Heart right ventricle (tissue), 16 donors: ENCODE results near the gene TMEM236. TPM values are rescaled to one million over a fixed set of nuclear protein-coding genes. Genes with fewer than 3 reads are reported as not detected.
A peak's percentile ranks its signal among the peaks of the same experiment; 100 is the strongest.

Experiments
- ATAC-seq, 8 donors: fragments of 200-7000 bp; cut with Tn5 transposase; one replicate each; pipeline ENCODE4 v1.9.1; 2020; ENCODE audit warnings: mild to moderate bottlenecking in 8 of 8, moderate library complexity in 8 of 8, moderate number of reproducible peaks in 1 of 8
- DNase-seq, 2 donors: peaks; one replicate each; pipeline ENCODE4 v3.0.0-alpha.2; 2020
- H3K27ac ChIP-seq, 10 donors: fragments of 200-600 bp; sonication (generic) in 2 of 10; one replicate each; pipeline versions ENCODE4 v1.5.0 to v1.8.0; 2020 to 2022; ENCODE audit warnings: mild to moderate bottlenecking in 3 of 10
- H3K27me3 ChIP-seq, 7 donors: fragments of 200-600 bp; one replicate each; pipeline ENCODE4 v1.8.0; 2021 to 2022; ENCODE audit warnings: mild to moderate bottlenecking in 2 of 7
- H3K36me3 ChIP-seq, 9 donors: fragments of 200-600 bp; sonication (generic) in 1 of 9; one replicate each; pipeline versions ENCODE4 v1.5.0 to v1.8.0; 2020 to 2022; ENCODE audit warnings: mild to moderate bottlenecking in 2 of 9
- H3K4me1 ChIP-seq, 9 donors: fragments of 200-600 bp; sonication (generic) in 1 of 9; one replicate each; pipeline versions ENCODE4 v1.5.0 to v1.8.0; 2020 to 2022; ENCODE audit warnings: mild to moderate bottlenecking in 4 of 9
- H3K4me3 ChIP-seq, 10 donors: fragments of 200-600 bp; sonication (generic) in 2 of 10; one replicate each; pipeline versions ENCODE4 v1.5.0 to v1.8.0; 2020 to 2022; ENCODE audit warnings: mild to moderate bottlenecking in 7 of 10, moderate library complexity in 2 of 10
- H3K9me3 ChIP-seq, 11 donors: fragments of 200-600 bp in 10 of 11; sonication (generic) in 2 of 11; one replicate each; pipeline versions ENCODE4 v1.5.0 to v1.8.0; 2013 to 2022; ENCODE audit warnings: mild to moderate bottlenecking in 2 of 11, control low read depth in 1 of 11, moderate library complexity in 1 of 11
- CTCF ChIP-seq, 9 donors: fragments of 200-600 bp; sonication (generic) in 2 of 9; IDR thresholded peaks; one replicate each; pipeline versions ENCODE4 v1.5.0 to v1.8.0; 2021 to 2022; ENCODE audit warnings: antibody characterized with exemption in 9 of 9, mild to moderate bottlenecking in 5 of 9, moderate library complexity in 1 of 9
- WGBS, 2 donors: extraction: QIAGEN DNeasy Blood & Tissue Kit; methylation state at CpG; one replicate each; pipeline ENCODE4 v1.1.7; 2013; ENCODE audit warnings: inconsistent platforms in 1 of 2; 5-methylcytosine and 5-hydroxymethylcytosine counted together
- intact Hi-C, 10 donors: fragments of 100-400 bp; cut with DNase I; formaldehyde crosslinking; loops; one replicate each; pipeline versions ENCODE4 v1.11.1 to v1.14.2; 2022
- polyA plus RNA-seq, 2 donors: library from polyadenylated mRNA; stranded (reverse); fragments of 200-250 nt; gene quantifications; one replicate each; pipeline ENCODE4 v1.2.3, GENCODE V29; 2013
- total RNA-seq, 10 donors: library from RNA; stranded (reverse); fragmentation: NEBNext Ultra II Directional in 3 of 10; extraction: Animal tissue kit (Norgen Biotek cat#: 25700) in 3 of 10; gene quantifications; one replicate each; pipeline versions ENCODE4 v1.2.1 to v1.2.4, GENCODE V29; 2021 to 2023
- donor health status: Arrhythmogenic right ventricular cardiomyopathy.
- donor health status: ischemic (EF 13 %, LVEDD 7.1; RV severe dilation, severe dysfunction).
- donor health status: healthy with polysubstance abuse.
- donor health status: DM: no; HTN: yes; CAD: no.
- donor health status: DM: no; HTN: no; CAD: no.
- donor health status: ischemic (EF 25% LVEDD 6.9; RV normal size, moderate dysfunction).
- donor health status: ischemic (EF 25% LVEDD 5.7; RV mildly dilated, moderate dysfunction).
- donor health status: healthy.
- donor health status: DM: yes; HTN: yes; CAD: no.
- donor health status: Ischemic cardiomyopathy.
- donor health status: ischemic (EF 35%, LVEDD 5.7; RV mildly dilated, moderate dysfunction).
- donor health status: nonischemic (EF 11% LVEDD 7.7; RV severe dilation, severe dysfunction).
- donor health status: DM: yes; HTN: yes; CAD: no.
- donor health status: PGD.
- donor health status: ischemic (EF 29% LVEDD 5.4; RV normal size, mild dysfunction).
- donor health status: nonischemic (EF 23%, LVEDD 6.1; RV moderate dilation, normal function).

TMEM236 gene
- total and polyA plus RNA-seq, 12 donors: 0.08 to 2.5 (median 0.34) TPM; not detected in 1

DNA sequence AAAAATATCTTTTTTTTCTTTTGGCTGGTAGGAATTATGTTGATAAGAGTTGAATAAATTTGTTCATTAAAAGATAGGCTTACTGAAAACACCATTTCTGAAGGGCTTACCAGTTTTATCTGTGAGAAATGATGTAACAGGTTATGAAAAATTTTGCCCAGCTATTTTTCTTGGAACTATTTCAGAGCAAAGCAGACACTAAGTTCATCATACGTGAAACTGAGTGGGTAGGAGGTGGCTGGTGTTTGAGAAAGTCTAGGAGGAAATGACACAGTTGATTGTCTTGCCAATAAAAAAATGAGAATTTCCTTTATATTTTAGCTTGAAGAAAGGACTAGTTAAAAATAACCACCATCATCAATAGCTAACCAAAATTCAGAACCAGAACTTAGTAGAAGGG lies 51.0 kb downstream of the TMEM236 start:
- Histone ChIP-seq H3K27me3 (no peaks in the 10 kb centered on the region), H3K9me3 (peaks cover 0 to 11% (median 0%) of the 10 kb centered on the region in 11 donors), H3K36me3 (no peaks in the 10 kb centered on the region), H3K27ac (no peak overlapping the region), H3K4me1 (peaks cover 0 to 12% (median 0%) of the 10 kb centered on the region in 9 donors), H3K4me3 (no peak overlapping the region)
- ATAC-seq (no peak), DNase-seq (no peak)
- TF ChIP-seq CTCF (IDR thresholded peaks at IDR 0.05): no peak
- intact Hi-C loops: no loop called here
- 21 to 33% methylated on average over 1 of the region's 1 CpG for WGBS, 2 donors

DNA sequence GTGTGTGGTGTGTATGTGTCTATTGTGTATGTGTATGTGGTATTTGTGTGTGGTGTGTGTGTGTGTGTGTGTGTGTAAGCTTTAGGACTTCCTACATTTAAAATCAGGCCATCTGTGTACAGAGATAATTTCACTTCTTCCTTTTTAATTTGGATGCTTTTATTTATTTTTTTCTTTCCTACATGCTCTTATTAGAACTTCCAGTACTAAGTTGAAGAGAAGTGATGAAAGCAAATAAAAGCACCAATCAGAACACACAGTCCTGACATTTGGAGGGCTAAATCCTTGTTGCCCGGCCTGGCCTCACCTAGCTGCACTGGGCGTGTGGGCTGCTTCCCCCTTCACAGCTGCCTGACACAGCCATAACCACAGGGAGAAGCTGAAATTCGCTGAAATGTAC lies 53.3 kb downstream of the TMEM236 start:
- H3K4me3 ChIP-seq: no peak overlapping the region
- peaks cover 0 to 18% (median 0%) of the 10 kb centered on the region in 9 donors for H3K4me1 ChIP-seq
- WGBS, 2 donors: 68 to 69% methylated on average over 3 of the region's 3 CpGs
- DNase-seq: no peak
- H3K27ac ChIP-seq: no peak overlapping the region
- intact Hi-C loops: no loop called here
- H3K9me3 ChIP-seq: peaks cover 0 to 11% (median 0%) of the 10 kb centered on the region in 11 donors
- no peaks in the 10 kb centered on the region for H3K27me3 ChIP-seq
- TF ChIP-seq CTCF (IDR thresholded peaks at IDR 0.05): no peak
- ATAC-seq: peak in 2 of 8 donors; percentile 22 to 67
- H3K36me3 ChIP-seq: no peaks in the 10 kb centered on the region

- ATAC-seq (peak in 5 of 8 donors; percentile 43 to 73 (median 66)), DNase-seq (no peak)
- intact Hi-C loops: no loop called here
- Histone ChIP-seq H3K4me3 (no peak overlapping the region), H3K9me3 (peaks cover 0 to 11% (median 0%) of the 10 kb centered on the region in 11 donors), H3K27ac (no peak overlapping the region), H3K4me1 (peaks cover 0 to 18% (median 0%) of the 10 kb centered on the region in 9 donors), H3K27me3 (peaks cover 0 to 3% (median 0%) of the 10 kb centered on the region in 7 donors), H3K36me3 (no peaks in the 10 kb centered on the region)
- TF ChIP-seq CTCF (IDR thresholded peaks at IDR 0.05): peak in 6 of 9 donors; percentile 20 to 50 (median 40)
- 50 to 56% methylated on average over 7 of the region's 7 CpGs for WGBS, 2 donors
Measured at GRCh38 chr10:17805921-17806577, 54.0 kb downstream of the TMEM236 start.

DNA sequence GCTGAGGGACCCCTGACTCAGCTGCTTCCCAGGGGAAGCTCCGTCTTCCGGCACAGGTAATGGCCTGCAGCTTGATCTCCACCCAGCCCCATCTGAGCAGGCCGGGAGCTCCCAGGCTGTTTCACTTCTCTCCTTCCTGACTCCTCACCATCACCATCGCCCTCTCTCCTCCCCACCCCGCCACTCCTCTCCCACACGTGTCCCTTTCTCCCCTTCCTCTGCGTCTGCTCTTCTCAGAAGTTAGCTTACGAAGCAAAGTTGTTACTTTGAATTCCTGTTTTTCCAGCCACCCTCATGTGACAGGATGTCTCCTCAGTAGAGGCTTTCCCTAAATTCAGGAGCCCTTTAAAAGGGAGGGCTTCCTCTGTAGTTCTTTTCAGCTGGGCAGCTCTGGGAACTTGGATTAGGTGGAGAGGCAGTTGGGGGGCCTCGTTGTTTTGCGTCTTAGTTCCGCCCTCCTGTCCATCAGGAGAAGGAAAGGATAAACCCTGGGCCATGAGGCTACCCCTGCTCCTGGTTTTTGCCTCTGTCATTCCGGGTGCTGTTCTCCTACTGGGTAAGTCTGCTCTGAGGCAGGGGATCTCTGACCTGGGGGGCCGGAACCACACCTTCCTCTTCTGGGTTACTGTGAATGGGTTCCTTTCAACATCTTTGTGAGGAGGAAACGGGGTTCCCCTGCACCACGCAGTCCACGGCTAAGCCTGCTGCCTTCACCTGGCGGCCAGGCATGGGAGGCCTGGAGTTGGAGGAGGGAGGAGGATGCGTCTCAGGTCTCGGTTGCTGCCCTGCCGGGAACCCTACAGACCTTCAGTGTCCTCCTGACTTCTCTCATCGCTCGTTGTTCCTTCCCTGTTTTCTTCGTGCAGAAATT lies 57.2 kb downstream of the TMEM236 start, which contains the start of gene MRC1:
TSS of gene MRC1 (plus strand) at position 378 of the 871 bp plus-strand sequence. CDS start at position 496, 118 bp downstream.
- H3K36me3 ChIP-seq: no peaks in the 10 kb centered on the region
- peak within 1 kb of the TSS in 8 of 10 donors; percentile 10 to 53 (median 34) for H3K4me3 ChIP-seq
- no peak for TF ChIP-seq CTCF (IDR thresholded peaks at IDR 0.05)
- H3K4me1 ChIP-seq: peaks cover 0 to 18% (median 0%) of the 10 kb centered on the region in 9 donors
- H3K27ac ChIP-seq: peak within 1 kb of the TSS in 5 of 10 donors; percentile 12 to 78 (median 48)
- DNase-seq (peak; percentile 20 to 29), ATAC-seq (peak; percentile 34 to 80 (median 73))
- peaks cover 0 to 21% (median 0%) of the 10 kb centered on the region in 7 donors for H3K27me3 ChIP-seq
- 67 to 69% methylated on average over 23 of the region's 23 CpGs for WGBS, 2 donors
- intact Hi-C loops: no loop called here
- peaks cover 0 to 7% (median 0%) of the 10 kb centered on the region in 11 donors for H3K9me3 ChIP-seq
